Posterior vena cava (tissue), 2 donors: ENCODE results near the gene KPTN. TPM values are rescaled to one million over a fixed set of nuclear protein-coding genes. Genes with fewer than 3 reads are reported as not detected.

Source experiments
- DNase-seq: peaks from one replicate; pipeline ENCODE4 v3.0.0-alpha.2; 2020; ENCODE audit warnings: low spot score
- intact Hi-C, 2 donors: fragments of 100-400 bp; cut with DNase I; formaldehyde crosslinking; loops; one replicate each; pipeline versions ENCODE4 v1.14.1 to v1.14.2; 2022 to 2023
- total RNA-seq, 2 donors: library from RNA; stranded (reverse); fragmentation: NEBNext Ultra II Directional; extraction: Animal tissue kit (Norgen Biotek cat#: 25700); gene quantifications; one replicate each; pipeline ENCODE4 v1.2.1, GENCODE V29; 2021
- donor health status: DM: yes; HTN: yes; CAD: no.
- donor health status: DM: yes; HTN: yes; CAD: no.

KPTN gene
- total RNA-seq, 2 donors from 2014 or later: 6.5 to 7.9 TPM

GRCh38 chr19:47445937-47446402 is 38.0 kb downstream of the KPTN start:
- no peak for DNase-seq
- intact Hi-C loops: no loop called here

DNA sequence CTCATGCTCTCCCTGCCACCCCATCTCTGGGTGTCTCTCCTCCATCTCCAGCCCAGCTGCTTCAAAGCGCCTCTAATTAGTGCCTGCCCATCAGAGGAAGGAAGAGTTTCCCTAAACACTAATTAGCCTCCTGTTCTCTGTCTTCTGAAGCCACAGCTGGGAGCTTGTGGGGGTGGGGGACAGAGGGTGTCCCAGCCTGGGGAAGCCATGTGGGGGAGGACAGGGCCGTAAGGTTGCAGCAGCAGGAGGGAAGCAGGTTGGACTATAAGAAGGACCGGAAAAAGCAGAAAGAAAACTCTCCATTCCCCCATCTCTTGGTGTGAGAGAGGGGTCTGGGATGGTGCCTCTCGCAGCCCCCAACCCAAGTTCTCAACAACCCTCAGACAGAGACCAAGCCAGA is 38.5 kb downstream of the KPTN start:
- intact Hi-C loops: no loop called here
- DNase-seq: no peak

DNA sequence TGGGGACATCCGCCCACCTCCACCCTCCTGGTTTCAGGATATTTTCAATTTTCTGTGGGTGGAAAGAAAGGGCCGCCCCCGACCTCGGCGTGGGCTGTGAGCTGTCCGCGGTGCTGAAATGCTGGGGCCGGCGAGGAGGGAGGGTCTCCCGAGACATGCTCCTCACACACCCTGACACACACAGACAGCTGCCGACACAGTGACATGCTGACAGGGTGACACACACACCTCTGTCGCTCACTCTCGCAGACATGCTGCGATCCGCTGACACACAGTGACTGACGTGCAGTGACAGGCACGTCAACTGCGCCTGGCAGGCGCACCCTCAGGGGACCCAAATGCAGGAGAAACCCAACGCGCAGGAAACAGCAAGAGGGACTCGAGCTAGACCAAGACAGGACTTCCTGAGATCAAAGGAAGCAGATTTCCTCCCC is 39.6 kb downstream of the KPTN start:
- intact Hi-C loops: no loop called here
- no peak for DNase-seq

GRCh38 chr19:47443331-47443730 is 40.7 kb downstream of the KPTN start:
- intact Hi-C loops: no loop called here
- no peak for DNase-seq

DNA sequence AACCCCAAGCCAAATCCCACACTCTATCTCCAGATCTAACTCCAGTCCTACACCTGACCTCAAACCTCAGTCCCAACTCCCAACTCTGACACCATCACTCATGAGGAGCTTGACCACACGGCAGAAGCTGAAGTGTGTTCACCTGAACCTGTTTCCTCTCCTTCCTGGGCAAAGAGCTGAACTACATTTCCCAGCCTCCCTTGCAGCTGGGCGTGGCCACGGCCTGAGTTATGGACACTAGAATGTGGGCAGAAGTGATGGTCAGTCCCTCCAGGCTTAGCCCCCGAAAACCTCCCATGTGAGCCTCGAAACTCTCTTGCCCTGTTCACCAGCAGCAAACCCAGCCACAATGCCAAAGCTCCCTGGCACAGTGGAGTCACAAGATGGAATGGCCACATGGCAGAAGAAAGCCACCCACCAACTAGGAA is 45.2 kb downstream of the KPTN start:
- intact Hi-C loops: loop anchor here in 1 of 2 donors (5.0 kb wide), 1 partner anchor 258 kb away; no protein-coding TSS in a partner anchor
- no peak for DNase-seq

GRCh38 chr19:47437500-47437899 is 46.5 kb downstream of the KPTN start:
- intact Hi-C loops: loop anchor here (1.0 to 5.0 kb wide), 3 partner anchors 82 to 261 kb away; no protein-coding TSS in a partner anchor
- no peak for DNase-seq

- DNase-seq: peak; percentile 87
- intact Hi-C loops: loop anchor here (1.0 to 5.0 kb wide), 3 partner anchors 82 to 262 kb away; no protein-coding TSS in a partner anchor
Observed at GRCh38 chr19:47436712-47437401, 47.2 kb downstream of the KPTN start.

GRCh38 chr19:47435883-47436417 is 48.1 kb downstream of the KPTN start:
- no peak for DNase-seq
- intact Hi-C loops: loop anchor here (2.0 to 5.0 kb wide), 2 partner anchors 261 to 263 kb away; no protein-coding TSS in a partner anchor

- intact Hi-C loops: loop anchor here in 1 of 2 donors (5.0 kb wide), 1 partner anchor 262 kb away; no protein-coding TSS in a partner anchor
- DNase-seq: no peak
Observed at GRCh38 chr19:47435196-47435595, 48.8 kb downstream of the KPTN start.

DNA sequence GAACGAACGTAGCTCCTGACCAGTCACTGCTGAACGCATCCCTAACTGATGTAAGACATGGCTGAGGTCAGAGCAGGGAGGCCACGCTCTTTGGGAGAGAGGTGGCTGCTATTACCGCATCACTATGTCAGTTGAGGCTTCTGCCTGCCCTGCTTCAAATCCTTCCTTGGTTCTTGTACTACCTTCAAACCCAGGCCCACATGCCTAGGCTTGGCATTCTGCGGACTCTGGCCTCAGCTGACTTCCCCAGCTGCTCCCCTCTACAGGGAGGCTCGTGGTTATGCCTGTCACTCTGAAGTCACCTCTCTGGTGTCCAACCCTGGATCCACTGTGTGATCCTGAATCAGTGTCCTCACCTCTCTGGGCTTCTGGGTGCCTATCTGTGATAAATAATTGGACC is 49.9 kb downstream of the KPTN start:
- intact Hi-C loops: no loop called here

GRCh38 chr19:47433121-47433520 is 50.9 kb downstream of the KPTN start:
- intact Hi-C loops: no loop called here
- no peak for DNase-seq

More for the DNA sequence above, 49.9 kb downstream of the KPTN start:
- no peak for DNase-seq

DNA sequence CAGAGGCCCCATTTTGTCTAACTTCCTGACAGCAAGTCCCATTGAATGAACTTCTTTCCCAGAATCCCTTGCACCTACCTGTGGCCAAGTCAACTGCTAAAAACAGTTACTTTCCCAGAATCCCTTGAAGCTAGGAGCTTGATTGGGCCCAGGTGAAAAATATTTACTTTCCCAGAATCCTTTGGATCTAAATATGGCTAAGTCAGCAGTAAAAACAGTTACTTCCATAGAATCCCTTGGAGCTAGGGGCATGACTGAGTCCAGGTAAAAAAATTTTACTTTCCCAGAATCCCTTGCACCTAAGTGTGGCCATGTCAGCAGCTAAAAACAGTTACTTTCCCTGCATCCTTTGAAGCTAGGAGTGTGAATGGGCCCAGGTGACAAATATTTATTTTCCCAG is 51.5 kb downstream of the KPTN start:
- intact Hi-C loops: no loop called here
- DNase-seq: no peak

DNA sequence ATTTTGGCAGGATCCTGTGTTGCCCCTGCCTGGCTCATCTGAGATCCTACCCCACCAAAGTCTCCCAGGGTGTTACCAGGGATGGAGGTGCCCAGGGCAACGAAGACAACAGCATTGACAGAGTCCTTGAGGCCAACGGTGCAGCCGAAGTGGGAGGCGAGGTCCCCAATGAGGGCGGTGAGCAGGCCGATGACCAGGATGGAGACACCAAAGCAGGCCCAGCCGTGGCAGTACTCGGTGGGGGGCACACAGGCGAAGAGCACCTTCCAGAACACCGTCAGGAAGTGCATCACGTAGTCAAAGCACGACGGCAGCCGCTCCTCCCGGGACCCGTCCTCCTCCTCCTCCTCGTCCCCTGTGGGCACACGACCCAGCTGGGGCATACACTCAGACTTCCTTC is 51.9 kb downstream of the KPTN start:
- no peak for DNase-seq
- intact Hi-C loops: no loop called here

DNA sequence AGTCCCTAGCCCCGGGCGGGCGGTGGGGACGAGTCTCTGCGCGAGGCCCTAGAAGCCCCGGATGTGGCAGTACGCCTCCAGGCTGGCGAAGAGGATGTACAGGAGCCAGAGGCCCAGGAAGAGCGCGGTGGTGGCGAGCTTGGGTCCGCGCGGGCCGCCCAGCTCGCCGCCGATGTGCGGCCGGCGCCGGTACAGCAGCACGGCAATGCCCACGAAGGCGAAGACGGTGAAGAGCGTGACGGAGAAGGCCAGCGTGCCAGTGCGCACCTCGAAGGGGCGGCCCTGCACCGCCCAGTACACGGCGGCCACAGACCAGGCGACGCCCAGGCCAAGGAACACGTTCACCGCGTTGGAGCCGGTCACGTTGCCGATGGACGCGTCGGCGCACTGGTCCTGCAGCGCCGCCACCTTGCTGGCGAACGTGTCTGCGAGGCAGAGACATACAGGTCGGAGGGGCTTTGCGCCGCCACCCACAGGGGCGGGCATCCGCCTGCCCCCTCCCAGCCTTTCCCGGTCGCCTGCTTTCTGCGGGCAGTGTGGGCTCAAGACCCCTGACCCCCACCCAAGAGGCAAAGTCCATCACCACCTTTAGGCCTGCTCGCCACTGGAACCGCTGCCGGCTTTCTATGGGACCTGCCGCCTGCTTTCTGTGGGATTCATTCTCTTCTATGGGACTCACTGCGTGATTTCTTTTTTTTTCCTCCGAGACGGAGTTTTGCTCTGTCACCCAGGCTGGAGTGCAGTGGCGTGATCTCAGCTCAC is 53.8 kb downstream of the KPTN start:
- intact Hi-C loops: loop anchor here in 1 of 2 donors (1.0 kb wide), 1 partner anchor 47 kb away; no protein-coding TSS in a partner anchor

DNA sequence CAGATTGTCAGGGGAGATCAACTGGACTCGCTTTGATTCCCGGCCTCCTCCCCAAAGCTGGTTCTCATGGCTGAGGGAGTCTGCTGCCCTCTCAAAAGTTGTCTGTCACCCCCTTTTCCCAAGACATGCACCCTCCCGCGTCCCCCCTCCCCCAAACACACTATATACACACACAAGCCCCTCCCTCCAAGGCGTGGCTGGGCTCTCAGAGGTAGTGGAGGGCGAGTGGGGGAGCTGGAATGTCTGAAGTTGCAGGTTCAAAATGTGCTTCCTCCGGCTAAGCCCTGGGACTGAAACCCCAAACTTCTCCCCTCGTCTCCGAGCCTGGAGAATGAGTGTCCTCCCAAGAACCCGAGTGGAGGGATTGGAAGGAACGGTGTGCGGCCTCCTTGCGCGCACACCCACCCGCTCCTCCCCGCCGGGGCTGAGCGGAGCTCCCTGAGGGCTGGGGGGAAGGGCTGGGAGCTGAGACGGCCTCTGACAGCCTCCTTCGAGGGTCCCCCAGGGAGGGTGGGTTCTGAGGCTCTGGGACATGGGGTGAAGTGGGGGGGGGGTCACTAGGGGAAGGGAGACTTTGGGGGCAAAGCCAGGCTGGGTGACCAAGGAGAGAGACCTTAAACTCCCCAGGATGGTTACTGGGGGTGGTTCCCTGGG is 54.8 kb downstream of the KPTN start:
- intact Hi-C loops: loop anchor here in 1 of 2 donors (10.0 kb wide), 1 partner anchor 134 kb away; no protein-coding TSS in a partner anchor
- no peak for DNase-seq

More for the DNA sequence above, 53.8 kb downstream of the KPTN start:
- DNase-seq: no peak

GRCh38 chr19:47428177-47428894 is 55.7 kb downstream of the KPTN start:
- DNase-seq: peak; percentile 94
- intact Hi-C loops: loop anchor here in 1 of 2 donors (10.0 kb wide), 1 partner anchor 134 kb away; no protein-coding TSS in a partner anchor

GRCh38 chr19:47427241-47428176 is 56.5 kb downstream of the KPTN start:
- DNase-seq: no peak

More at GRCh38 chr19:47427241-47428176, 56.5 kb downstream of the KPTN start:
- intact Hi-C loops: loop anchor here in 1 of 2 donors (10.0 kb wide), 1 partner anchor 133 kb away; no protein-coding TSS in a partner anchor
